Spleen (tissue), 11 donors: Measurements from ENCODE around the gene LSM11. TPM values are rescaled to one million over a fixed set of nuclear protein-coding genes. Genes with fewer than 3 reads are reported as not detected.

Experiments used
- DNase-seq: peaks from one replicate; pipeline ENCODE4 v3.0.0-alpha.2; 2020
- H3K27ac ChIP-seq, 8 donors: fragments of 200-600 bp; sonication (generic) in 7 of 8; 1 replicate in 4 of 8; 2 replicates in 4 of 8; pipeline versions ENCODE4 v1.5.0 to v1.8.0; 2016 to 2021; ENCODE audit warnings: inconsistent platforms in 4 of 8, mild to moderate bottlenecking in 4 of 8, moderate library complexity in 1 of 8
- H3K27me3 ChIP-seq, 7 donors: fragments of 200-600 bp; sonication (generic) in 6 of 7; replicated peaks in 1 of 7; 1 replicate in 4 of 7; 2 replicates in 3 of 7; pipeline versions ENCODE4 v1.5.0 to v1.8.0; 2016 to 2021; ENCODE audit warnings: inconsistent platforms in 3 of 7, mild to moderate bottlenecking in 1 of 7
- H3K36me3 ChIP-seq, 6 donors: fragments of 200-600 bp; sonication (generic) in 5 of 6; 1 replicate in 4 of 6; 2 replicates in 2 of 6; pipeline versions ENCODE4 v1.5.0 to v1.8.0; 2016 to 2021; ENCODE audit warnings: inconsistent platforms in 2 of 6
- H3K4me1 ChIP-seq, 6 donors: fragments of 200-600 bp; sonication (generic) in 5 of 6; 1 replicate in 3 of 6; 2 replicates in 3 of 6; pipeline versions ENCODE4 v1.5.0 to v1.8.0; 2016 to 2021; ENCODE audit warnings: inconsistent platforms in 3 of 6
- H3K4me3 ChIP-seq, 8 donors: fragments of 200-600 bp; sonication (generic) in 7 of 8; 1 replicate in 4 of 8; 2 replicates in 4 of 8; pipeline versions ENCODE4 v1.5.0 to v1.8.0; 2016 to 2021; ENCODE audit warnings: inconsistent platforms in 4 of 8, mild to moderate bottlenecking in 4 of 8, moderate library complexity in 2 of 8
- H3K9me3 ChIP-seq, 8 donors: fragments of 200-600 bp; sonication (generic) in 7 of 8; 1 replicate in 4 of 8; 2 replicates in 4 of 8; pipeline versions ENCODE4 v1.5.0 to v1.8.0; 2016 to 2021; ENCODE audit warnings: inconsistent platforms in 4 of 8
- POLR2A ChIP-seq, 3 donors: fragments of 450-650 bp; IDR thresholded peaks; one replicate each; pipeline ENCODE4 v1.5.1; 2017; ENCODE audit warnings: antibody characterized with exemption in 3 of 3, mild to moderate bottlenecking in 1 of 3
- POLR2AphosphoS5 ChIP-seq, 3 donors: sonication (generic); formaldehyde crosslinking; IDR thresholded peaks; one replicate each; pipeline ENCODE4 v1.5.1; 2017; ENCODE audit warnings: antibody characterized with exemption in 3 of 3
- WGBS, 5 donors: extraction: QIAGEN DNeasy Blood & Tissue Kit in 3 of 5; methylation state at CpG; one replicate each; pipeline versions ENCODE4 v1.1.5 to v1.1.7; 2013 to 2018; 5-methylcytosine and 5-hydroxymethylcytosine counted together
- intact Hi-C: fragments of 100-400 bp; cut with DNase I; formaldehyde crosslinking; loops from one replicate; pipeline ENCODE4 v1.15.0; 2023; ENCODE audit warnings: low total_unique reads
- polyA plus RNA-seq, 3 donors: library from polyadenylated mRNA; stranded (reverse); fragments of 200-250 nt; gene quantifications; one replicate each; pipeline ENCODE4 v1.2.1, GENCODE V29; 2013
- total RNA-seq, 7 donors: library from RNA; depleted of rRNA in 3 of 7; stranded (reverse); fragments of >200 nt in 3 of 7; fragmentation: NEBNext Ultra II Directional in 4 of 7; extraction: Animal tissue kit (Norgen Biotek cat#: 25700) in 4 of 7; gene quantifications; one replicate each; pipeline versions ENCODE4 v1.1.0 to v1.2.1, GENCODE V29; 2016 to 2021
- TF ChIP-seq, protein P1 (sequence below), 11 experiments: fragments of 200-600 bp in 7 of 11; fragments of 450-650 bp in 4 of 11; sonication (generic) in 4 of 11; IDR thresholded peaks in 8 of 11; conservative IDR thresholded peaks in 3 of 11; 1 replicate in 7 of 11; 2 replicates in 4 of 11; pipeline versions ENCODE4 v1.4.0 to v1.8.0; 2016 to 2021; ENCODE audit warnings: antibody characterized with exemption in 11 of 11, inconsistent platforms in 4 of 11, mild to moderate bottlenecking in 1 of 11
- donor health status: healthy with polysubstance abuse.
- donor health status: DM: no; HTN: no; CAD: no; lungs with moderate emphysema.
- donor health status: DM: no; HTN: no; CAD: no.
- donor health status: Bipolar disorder and iron deficiency.
- donor health status: healthy.
- donor health status: DM: no; HTN: no; CAD: no.
- donor health status: DM: yes; HTN: yes; CAD: no.

Gene LSM11
- total and polyA plus RNA-seq, 10 donors = 1.2 to 4.6 (median 3.2) TPM

DNA sequence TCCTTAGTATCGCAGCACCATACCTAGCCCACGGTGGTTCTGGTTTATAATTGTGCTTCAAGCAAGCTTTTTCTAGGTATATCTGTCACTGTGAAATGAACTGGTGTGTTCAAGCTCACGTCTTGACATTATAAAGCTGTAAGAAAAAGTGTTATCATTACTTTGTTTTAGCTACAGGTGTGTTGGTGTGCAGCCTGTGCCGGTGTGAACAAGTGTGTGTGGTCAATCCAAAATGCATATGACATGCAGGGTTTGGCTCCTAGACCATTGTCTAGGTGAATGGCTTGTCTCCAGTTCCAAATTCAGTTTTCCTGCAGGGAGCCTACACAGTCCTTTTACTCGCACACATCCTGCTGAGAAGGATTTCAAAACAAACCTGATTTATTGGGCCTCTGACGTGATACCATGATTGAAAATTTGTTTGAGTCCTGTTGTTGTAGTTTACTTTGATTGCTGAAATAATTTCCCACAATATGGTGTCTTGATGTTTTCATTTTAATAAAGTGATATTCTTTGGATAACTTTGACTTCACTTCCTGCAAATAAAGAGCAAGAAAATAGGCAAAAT, 3.7 kb downstream of the LSM11 start:
- intact Hi-C loops = no loop called here
- DNase-seq = no peak
- Histone ChIP-seq H3K4me1 (peaks cover 3 to 26% (median 19%) of the 10 kb centered on the region in 6 donors), H3K36me3 (peaks cover 0 to 14% (median 9%) of the 10 kb centered on the region in 6 donors), H3K9me3 (no peaks in the 10 kb centered on the region), H3K27me3 (no peaks in the 10 kb centered on the region), H3K4me3 (no peak overlapping the region), H3K27ac (no peak overlapping the region)
- 88 to 94% (median 91%) methylated on average over 6 of the region's 6 CpGs for WGBS, 5 donors
- TF ChIP-seq POLR2AphosphoS5 (IDR thresholded peaks at IDR 0.05) (no peak), POLR2A (IDR thresholded peaks at IDR 0.05) (no peak)
- TF ChIP-seq, protein P1, sequence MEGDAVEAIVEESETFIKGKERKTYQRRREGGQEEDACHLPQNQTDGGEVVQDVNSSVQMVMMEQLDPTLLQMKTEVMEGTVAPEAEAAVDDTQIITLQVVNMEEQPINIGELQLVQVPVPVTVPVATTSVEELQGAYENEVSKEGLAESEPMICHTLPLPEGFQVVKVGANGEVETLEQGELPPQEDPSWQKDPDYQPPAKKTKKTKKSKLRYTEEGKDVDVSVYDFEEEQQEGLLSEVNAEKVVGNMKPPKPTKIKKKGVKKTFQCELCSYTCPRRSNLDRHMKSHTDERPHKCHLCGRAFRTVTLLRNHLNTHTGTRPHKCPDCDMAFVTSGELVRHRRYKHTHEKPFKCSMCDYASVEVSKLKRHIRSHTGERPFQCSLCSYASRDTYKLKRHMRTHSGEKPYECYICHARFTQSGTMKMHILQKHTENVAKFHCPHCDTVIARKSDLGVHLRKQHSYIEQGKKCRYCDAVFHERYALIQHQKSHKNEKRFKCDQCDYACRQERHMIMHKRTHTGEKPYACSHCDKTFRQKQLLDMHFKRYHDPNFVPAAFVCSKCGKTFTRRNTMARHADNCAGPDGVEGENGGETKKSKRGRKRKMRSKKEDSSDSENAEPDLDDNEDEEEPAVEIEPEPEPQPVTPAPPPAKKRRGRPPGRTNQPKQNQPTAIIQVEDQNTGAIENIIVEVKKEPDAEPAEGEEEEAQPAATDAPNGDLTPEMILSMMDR (IDR thresholded peaks at IDR 0.05 in 8 of 11, conservative IDR thresholded peaks at IDR 0.05 in 3 of 11) = no peak

DNA sequence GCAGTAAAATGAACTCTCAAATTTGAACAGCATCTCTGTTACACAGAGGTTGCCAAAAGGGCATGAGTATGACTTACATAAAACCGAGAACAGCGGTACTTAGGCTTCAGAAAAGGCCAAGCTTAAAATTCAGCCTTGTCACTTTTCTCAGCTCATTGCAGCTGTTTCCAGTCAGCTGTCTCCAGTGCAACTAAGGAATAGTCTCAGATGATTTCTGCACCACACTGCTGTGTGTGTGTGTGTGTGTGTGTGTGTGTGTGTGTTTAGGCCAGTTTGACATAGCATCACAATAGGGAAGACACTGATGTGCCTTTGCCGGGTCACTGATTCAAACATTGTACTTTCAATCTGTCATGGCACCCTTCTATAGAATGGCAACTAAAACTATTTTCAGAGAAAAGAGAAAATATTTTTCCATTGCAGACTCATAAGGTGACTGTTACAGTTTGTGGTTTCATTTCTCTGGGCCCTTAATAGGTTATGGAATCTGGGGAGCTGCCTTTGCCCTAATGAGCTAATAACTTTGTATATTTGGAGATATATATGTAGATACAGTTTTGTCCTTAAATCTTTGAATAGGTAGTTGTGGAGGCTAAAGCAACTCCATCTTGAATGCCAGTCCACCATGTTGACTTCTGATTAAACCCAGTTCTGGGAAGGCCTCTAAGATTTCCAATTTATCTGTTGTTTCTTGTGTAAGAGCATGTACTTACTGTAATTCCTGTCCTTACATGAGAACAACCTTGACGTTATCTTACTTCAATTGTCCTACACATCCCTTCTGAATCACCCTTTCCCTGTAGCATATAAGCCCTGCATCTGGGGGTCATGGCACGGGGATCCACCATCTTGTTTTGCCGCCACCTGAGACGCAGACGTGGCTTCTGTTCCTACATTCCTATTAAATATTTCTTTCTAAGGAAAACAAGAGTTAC, 4.5 kb downstream of the LSM11 start:
- Histone ChIP-seq H3K36me3 (peaks cover 0 to 22% (median 15%) of the 10 kb centered on the region in 6 donors), H3K27me3 (no peaks in the 10 kb centered on the region), H3K9me3 (no peaks in the 10 kb centered on the region), H3K27ac (no peak overlapping the region), H3K4me3 (no peak overlapping the region), H3K4me1 (peaks cover 3 to 23% (median 16%) of the 10 kb centered on the region in 6 donors)
- WGBS, 5 donors = 84 to 93% (median 91%) methylated on average over 8 of the region's 8 CpGs
- DNase-seq = no peak
- TF ChIP-seq POLR2A (IDR thresholded peaks at IDR 0.05) (no peak), POLR2AphosphoS5 (IDR thresholded peaks at IDR 0.05) (no peak)
- TF ChIP-seq, protein P1 (IDR thresholded peaks at IDR 0.05 in 8 of 11, conservative IDR thresholded peaks at IDR 0.05 in 3 of 11) = no peak
- intact Hi-C loops = no loop called here

DNA sequence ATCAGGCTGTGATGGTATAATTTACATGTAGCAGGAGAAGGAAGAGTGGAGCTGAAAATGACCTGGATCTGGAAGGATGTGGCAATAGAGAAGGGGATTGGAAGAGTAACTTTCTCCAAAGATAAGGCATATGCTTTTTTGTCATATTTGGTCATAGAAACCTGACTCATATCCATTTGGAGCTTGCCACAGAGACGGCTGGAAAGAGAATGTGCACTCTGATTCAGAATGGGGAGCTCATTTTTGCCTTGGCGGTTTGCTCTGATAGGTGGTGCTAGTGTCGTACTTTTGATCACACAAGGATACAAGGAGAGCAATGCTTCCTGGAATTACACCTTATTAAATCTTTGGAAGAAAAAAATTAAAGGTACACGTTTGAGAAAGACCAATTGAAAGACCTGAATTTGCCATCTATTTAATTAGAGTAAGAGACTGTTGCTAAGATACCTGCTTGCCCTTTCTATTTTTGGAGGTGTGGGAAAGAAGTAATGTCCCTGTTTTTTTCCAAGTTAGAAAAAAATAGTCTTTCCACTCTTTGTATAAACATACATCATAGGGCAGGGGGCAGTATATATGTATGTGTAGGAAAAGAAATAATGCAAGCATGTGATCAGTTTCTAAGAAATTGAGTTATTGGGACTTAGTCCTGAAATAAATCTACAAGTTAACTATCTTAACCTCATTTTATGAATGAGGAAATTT, 5.4 kb downstream of the LSM11 start:
- 89 to 97% (median 90%) methylated on average over 4 of the region's 4 CpGs for WGBS, 5 donors
- TF ChIP-seq POLR2AphosphoS5 (IDR thresholded peaks at IDR 0.05) (no peak), POLR2A (IDR thresholded peaks at IDR 0.05) (no peak)
- TF ChIP-seq, protein P1 (IDR thresholded peaks at IDR 0.05 in 8 of 11, conservative IDR thresholded peaks at IDR 0.05 in 3 of 11) = no peak
- DNase-seq = no peak
- Histone ChIP-seq H3K27ac (no peak overlapping the region), H3K4me3 (no peak overlapping the region), H3K9me3 (no peaks in the 10 kb centered on the region), H3K27me3 (no peaks in the 10 kb centered on the region), H3K36me3 (peaks cover 0 to 31% (median 22%) of the 10 kb centered on the region in 6 donors), H3K4me1 (peaks cover 3 to 19% (median 12%) of the 10 kb centered on the region in 6 donors)
- intact Hi-C loops = no loop called here
